ENCODE results near the gene LGR4.
"Not testable (repeated sequence)": the region's sequence is repeated elsewhere in the genome, so short reads cannot be mapped to it uniquely, and the experiment has no call there.

Gene LGR4

DNA sequence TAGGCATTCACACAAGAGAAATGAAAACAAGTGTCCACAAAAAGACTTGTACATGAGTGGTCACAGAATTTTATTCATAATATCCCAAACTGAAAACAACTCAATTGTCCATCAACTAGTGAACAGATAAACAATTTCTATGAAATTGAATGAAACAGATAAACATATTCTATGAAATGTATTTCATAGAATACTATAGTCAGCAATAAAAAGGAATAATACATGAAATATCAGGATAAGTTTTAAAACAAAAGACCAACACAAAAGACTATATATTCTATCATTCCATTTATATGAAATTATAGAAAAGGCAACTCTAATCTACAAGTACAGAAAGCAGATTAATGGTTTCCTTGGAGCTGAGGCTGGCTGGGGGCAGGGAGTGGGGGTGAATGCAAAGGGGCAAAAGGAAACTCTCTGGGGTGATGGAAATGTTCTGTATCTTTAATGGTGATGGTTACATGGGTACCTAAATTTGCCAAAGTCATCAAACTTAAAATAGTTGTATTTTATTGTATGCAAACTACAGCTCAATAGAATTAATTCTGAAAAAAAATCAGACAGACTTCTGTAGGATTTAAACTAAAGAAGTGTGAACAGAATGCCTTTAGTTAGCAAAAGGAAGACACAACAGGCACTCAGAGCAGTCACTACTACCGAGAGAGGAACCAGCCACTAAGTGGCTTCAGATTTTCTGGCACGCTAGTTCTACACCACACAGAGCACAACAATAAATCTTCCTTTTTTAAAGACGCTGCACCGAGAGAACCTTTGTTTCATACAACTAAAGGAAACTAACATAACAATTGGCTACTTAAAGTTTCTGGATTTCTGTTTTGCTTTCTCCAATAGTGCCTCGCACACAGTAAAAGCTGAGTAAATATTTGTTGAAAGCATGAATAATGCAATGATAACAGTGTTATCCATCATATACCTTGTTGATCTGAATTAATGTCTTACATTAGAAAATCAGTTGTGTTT, 124.9 kb downstream of the LGR4 start:
- no peak for DNase-seq

- no peak for DNase-seq
These were observed 132.6 kb downstream of the LGR4 start for GRCh38 chr11:27339941-27340340.

- DNase-seq, result not testable (repeated sequence)
These were observed 137.8 kb downstream of the LGR4 start for GRCh38 chr11:27334764-27335163.

DNA sequence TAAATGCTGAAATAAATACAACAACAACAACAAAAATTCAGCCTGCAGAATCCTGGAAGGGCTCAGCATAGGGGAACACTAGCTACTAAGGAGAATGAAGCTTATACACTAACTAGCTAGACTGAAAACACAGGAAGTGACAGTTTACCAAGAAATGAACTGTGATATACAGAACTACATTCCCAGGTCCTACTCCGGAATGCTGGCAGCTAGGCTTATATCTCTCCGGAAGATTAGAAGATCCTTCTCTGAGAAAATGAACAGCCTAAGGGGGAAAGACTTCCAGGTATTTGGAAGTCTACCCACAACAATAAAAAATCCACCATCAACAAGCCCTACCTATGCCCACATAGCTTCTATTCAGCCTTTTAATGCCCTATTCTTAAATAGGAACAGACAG, 140.6 kb downstream of the LGR4 start:
- peak; percentile 73 for DNase-seq

GRCh38 chr11:27330633-27331270, 141.8 kb downstream of the LGR4 start:
- no peak for DNase-seq

GRCh38 chr11:27329867-27330632, 142.5 kb downstream of the LGR4 start:
- DNase-seq, result no peak

GRCh38 chr11:27328614-27329013, 144.0 kb downstream of the LGR4 start:
- DNase-seq, result no peak

DNA sequence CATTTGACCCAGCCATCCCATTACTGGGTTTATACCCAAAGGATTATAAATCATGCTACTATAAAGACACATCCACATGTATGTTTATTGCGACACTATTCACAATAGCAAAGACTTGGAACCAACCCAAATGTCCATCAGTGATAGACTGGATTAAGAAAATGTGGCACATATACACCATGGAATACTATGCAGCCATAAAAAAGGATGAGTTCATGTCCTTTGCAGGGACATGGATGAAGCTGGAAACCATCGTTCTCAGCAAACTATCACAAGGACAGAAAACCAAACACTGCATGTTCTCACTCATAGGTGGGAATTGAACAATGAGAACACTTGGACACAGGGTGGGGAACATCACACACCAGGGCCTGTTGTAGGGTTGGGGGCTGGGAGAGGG, 145.5 kb downstream of the LGR4 start:
- DNase-seq, result not testable (repeated sequence)

GRCh38 chr11:27322196-27322595, 150.4 kb downstream of the LGR4 start:
- DNase-seq, result not testable (repeated sequence)

DNA sequence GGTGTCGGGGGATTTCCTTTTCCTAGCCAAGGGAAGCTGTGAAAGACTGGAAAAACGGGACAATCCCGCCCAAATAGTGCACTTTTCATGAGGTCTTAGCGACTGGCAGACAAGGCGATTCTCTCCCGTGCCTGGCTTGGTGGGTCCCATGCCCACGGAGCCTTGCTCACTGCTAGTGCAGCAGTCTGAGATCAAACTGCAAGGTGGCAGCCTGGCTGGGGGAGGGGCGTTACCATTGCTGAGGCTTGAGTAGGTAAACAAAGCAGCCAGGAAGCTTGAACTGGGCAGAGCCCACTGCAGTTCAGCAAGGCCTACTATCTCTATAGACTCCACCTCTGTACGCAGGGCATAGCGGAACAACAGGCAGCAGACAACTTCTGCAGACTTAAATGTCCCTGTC, 151.2 kb downstream of the LGR4 start:
- not testable (repeated sequence) for DNase-seq

- peak; percentile 84 for DNase-seq
These were observed 153.5 kb downstream of the LGR4 start for GRCh38 chr11:27319072-27319471.

DNA sequence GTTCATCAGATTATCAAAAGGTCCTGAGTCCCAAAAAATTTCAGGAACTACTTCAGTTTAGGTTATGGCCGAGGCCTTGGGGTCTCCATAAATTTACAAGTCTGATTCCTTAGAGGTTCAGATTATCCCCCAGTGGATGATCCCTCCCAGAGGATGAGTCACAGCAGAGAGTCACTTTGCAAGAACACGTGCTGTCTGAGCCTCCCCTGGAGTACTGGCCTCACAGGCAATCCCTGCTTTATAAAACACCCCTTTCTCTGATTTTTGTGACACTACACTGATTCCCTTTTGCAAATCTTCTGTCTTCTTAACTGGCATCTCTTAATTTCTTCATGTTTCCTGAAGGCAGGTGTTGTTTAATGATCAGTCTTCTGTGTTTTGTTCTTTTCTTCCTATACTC, 154.8 kb downstream of the LGR4 start:
- peak; percentile 85 for DNase-seq

Data from fibroblast of skin of back (primary cell).